Measurements from ENCODE around the gene RFX3. TPM values are rescaled to one million over a fixed set of nuclear protein-coding genes. Genes with fewer than 3 reads are reported as not detected.

Gene RFX3
- total RNA-seq, 1 experiment from 2014 or later: 4.5 TPM

GRCh38 chr9:3435732-3436131, 90.1 kb downstream of the RFX3 start:
- CTCF ChIA-PET: no interaction called here

GRCh38 chr9:3434594-3434993, 91.2 kb downstream of the RFX3 start:
- no TSS peak for BruUV-seq (replicated peaks)
- no peaks in the 10 kb centered on the region for H4K20me1 ChIP-seq (ENCODE audit: low read length)
- no peak overlapping the region for H3K4me2 ChIP-seq (ENCODE audit: low read length)
- H3K9ac ChIP-seq (ENCODE audit: low read length): no peak overlapping the region
- no peak overlapping the region for H3K27ac ChIP-seq (ENCODE audit: low read length)
- TF ChIP-seq EZH2phosphoT487 (IDR thresholded peaks at IDR 0.05; ENCODE audit: borderline replicate concordance, low read length) (no peak), CTCF (conservative IDR thresholded peaks at IDR 0.05; ENCODE audit: low read depth, low read length) (no peak), EZH2 (IDR thresholded peaks at IDR 0.05; ENCODE audit: low read length, unreplicated experiment) (no peak)
- POLR2A ChIA-PET (ENCODE audit: unreplicated experiment): no interaction called here
- intact Hi-C loops (cut with micrococcal nuclease): no loop called here
- no peaks in the 10 kb centered on the region for H3K27me3 ChIP-seq (ENCODE audit: low read length)
- no peaks in the 10 kb centered on the region for H3K9me2 ChIP-seq (replicated peaks; ENCODE audit: low read length)
- no peaks in the 10 kb centered on the region for H3K4me1 ChIP-seq (ENCODE audit: insufficient read depth, low read length)
- DNase-seq (no peak), ATAC-seq (no peak)
- H3K36me3 ChIP-seq (ENCODE audit: low read depth, low read length): no peaks in the 10 kb centered on the region
- no peaks in the 10 kb centered on the region for H3K79me2 ChIP-seq (ENCODE audit: low read length)
- no peaks in the 10 kb centered on the region for H3K9me3 ChIP-seq (ENCODE audit: low read length)
- CTCF ChIA-PET: no interaction called here
- no peak overlapping the region for H3K4me3 ChIP-seq (ENCODE audit: low read length)
- H3F3A ChIP-seq (ENCODE audit: low read length, unreplicated experiment): no peaks in the 10 kb centered on the region
- no peak overlapping the region for H2AFZ ChIP-seq (ENCODE audit: low read length)

More at GRCh38 chr9:3435732-3436131, 90.1 kb downstream of the RFX3 start:
- Histone ChIP-seq H3K27ac (ENCODE audit: low read length) (no peak overlapping the region), H3K36me3 (ENCODE audit: low read depth, low read length) (no peaks in the 10 kb centered on the region), H3K9ac (ENCODE audit: low read length) (no peak overlapping the region), H3F3A (ENCODE audit: low read length, unreplicated experiment) (no peaks in the 10 kb centered on the region), H3K4me3 (ENCODE audit: low read length) (no peak overlapping the region), H3K79me2 (ENCODE audit: low read length) (no peaks in the 10 kb centered on the region), H3K9me2 (replicated peaks; ENCODE audit: low read length) (no peaks in the 10 kb centered on the region), H3K4me2 (ENCODE audit: low read length) (no peak overlapping the region), H3K27me3 (ENCODE audit: low read length) (no peaks in the 10 kb centered on the region), H3K4me1 (ENCODE audit: insufficient read depth, low read length) (no peaks in the 10 kb centered on the region), H2AFZ (ENCODE audit: low read length) (no peak overlapping the region), H3K9me3 (ENCODE audit: low read length) (no peaks in the 10 kb centered on the region), H4K20me1 (ENCODE audit: low read length) (no peaks in the 10 kb centered on the region)
- DNase-seq (no peak), ATAC-seq (no peak)
- no TSS peak for BruUV-seq (replicated peaks)
- no peak for TF ChIP-seq EZH2 (IDR thresholded peaks at IDR 0.05; ENCODE audit: low read length, unreplicated experiment)
- no peak for TF ChIP-seq EZH2phosphoT487 (IDR thresholded peaks at IDR 0.05; ENCODE audit: borderline replicate concordance, low read length)
- no peak for TF ChIP-seq CTCF (conservative IDR thresholded peaks at IDR 0.05; ENCODE audit: low read depth, low read length)
- intact Hi-C loops (cut with micrococcal nuclease): no loop called here
- POLR2A ChIA-PET (ENCODE audit: unreplicated experiment): no interaction called here

- Histone ChIP-seq H4K20me1 (ENCODE audit: low read length) (no peaks in the 10 kb centered on the region), H2AFZ (ENCODE audit: low read length) (no peak overlapping the region), H3K9ac (ENCODE audit: low read length) (no peak overlapping the region), H3K27me3 (ENCODE audit: low read length) (no peaks in the 10 kb centered on the region), H3F3A (ENCODE audit: low read length, unreplicated experiment) (no peaks in the 10 kb centered on the region), H3K27ac (ENCODE audit: low read length) (no peak overlapping the region), H3K79me2 (ENCODE audit: low read length) (no peaks in the 10 kb centered on the region), H3K9me2 (replicated peaks; ENCODE audit: low read length) (no peaks in the 10 kb centered on the region), H3K36me3 (ENCODE audit: low read depth, low read length) (no peaks in the 10 kb centered on the region), H3K4me2 (ENCODE audit: low read length) (no peak overlapping the region), H3K9me3 (ENCODE audit: low read length) (no peaks in the 10 kb centered on the region), H3K4me1 (ENCODE audit: insufficient read depth, low read length) (no peaks in the 10 kb centered on the region), H3K4me3 (ENCODE audit: low read length) (no peak overlapping the region)
- DNase-seq: no peak
- TF ChIP-seq CTCF (conservative IDR thresholded peaks at IDR 0.05; ENCODE audit: low read depth, low read length): no peak
- TF ChIP-seq EZH2phosphoT487 (IDR thresholded peaks at IDR 0.05; ENCODE audit: borderline replicate concordance, low read length): no peak
- TF ChIP-seq EZH2 (IDR thresholded peaks at IDR 0.05; ENCODE audit: low read length, unreplicated experiment): no peak
- BruUV-seq (replicated peaks): no TSS peak
- no peak for ATAC-seq
- POLR2A ChIA-PET (ENCODE audit: unreplicated experiment): no interaction called here
- intact Hi-C loops (cut with micrococcal nuclease): no loop called here
- CTCF ChIA-PET: no interaction called here
Measured at GRCh38 chr9:3433754-3434153, 92.0 kb downstream of the RFX3 start.
